A204.1 (cell line): ENCODE measurements around the gene PTPRCAP.

Experiments
- FAIRE-seq: peaks from 2 replicates; lab custom pipeline; 2012; peaks lifted over from hg19 to GRCh38; lab: Jason Lieb, UNC

Gene PTPRCAP

DNA sequence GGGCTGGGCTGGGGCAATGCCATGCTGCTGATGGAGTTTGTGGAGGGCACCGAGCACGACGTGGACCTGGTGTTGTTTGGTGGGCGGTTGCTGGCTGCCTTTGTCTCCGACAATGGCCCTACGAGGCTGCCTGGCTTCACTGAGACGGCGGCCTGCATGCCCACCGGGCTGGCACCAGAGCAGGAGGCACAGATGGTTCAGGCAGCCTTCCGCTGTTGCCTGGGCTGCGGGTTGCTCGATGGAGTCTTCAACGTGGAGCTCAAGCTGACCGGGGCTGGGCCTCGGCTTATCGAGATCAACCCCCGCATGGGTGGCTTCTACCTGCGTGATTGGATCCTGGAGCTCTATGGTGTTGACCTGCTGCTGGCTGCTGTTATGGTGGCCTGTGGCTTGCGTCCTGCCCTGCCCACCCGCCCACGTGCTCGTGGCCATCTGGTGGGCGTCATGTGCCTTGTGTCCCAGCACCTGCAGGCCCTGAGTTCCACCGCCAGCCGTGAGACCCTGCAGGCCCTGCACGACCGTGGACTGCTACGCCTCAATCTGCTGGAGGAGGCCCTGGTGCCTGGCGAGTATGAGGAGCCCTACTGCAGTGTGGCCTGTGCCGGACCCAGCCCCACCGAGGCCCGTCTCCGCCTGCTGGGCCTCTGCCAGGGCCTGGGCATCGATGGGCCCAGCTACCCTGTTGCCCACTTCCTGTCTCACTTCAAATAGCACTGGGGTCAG lies 13.4 kb downstream of the PTPRCAP start:
- FAIRE-seq: no peak

DNA sequence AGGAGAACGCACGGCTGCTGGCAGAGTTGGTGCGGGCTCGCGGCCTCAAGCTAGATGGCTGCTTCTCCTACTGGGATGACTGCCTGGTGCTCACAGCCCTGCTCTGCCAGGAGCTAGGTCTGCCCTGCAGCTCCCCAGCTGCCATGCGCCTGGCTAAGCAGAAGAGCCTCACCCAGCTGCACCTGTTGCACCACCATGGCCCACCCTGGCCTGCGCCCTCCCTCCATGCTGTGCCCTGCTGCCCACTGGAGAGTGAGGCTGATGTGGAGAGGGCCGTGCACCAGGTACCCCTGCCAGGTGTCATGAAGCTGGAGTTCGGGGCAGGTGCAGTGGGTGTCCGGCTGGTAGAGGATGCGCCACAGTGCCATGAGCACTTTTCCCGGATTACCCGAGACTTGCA lies 14.0 kb downstream of the PTPRCAP start:
- FAIRE-seq: no peak

DNA sequence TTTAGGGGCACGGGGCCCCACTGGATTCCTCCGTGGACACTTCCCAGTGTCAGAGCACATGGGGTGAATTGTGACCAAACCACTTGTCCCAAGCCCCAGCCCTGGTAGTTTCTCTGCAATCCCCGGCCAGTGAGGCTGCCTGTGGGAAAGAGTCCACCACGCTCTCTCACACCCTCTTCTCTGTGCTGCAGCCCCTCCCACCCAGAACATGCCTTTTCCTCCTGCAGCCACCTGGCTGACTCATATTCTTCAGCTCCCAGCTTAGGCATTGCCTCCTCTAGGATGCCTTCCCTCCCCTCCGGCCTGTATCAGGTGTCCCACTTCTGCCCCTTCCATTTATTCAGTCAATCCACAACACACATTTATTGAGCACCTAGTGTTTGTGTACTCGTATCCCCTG lies 14.6 kb downstream of the PTPRCAP start:
- no peak for FAIRE-seq

DNA sequence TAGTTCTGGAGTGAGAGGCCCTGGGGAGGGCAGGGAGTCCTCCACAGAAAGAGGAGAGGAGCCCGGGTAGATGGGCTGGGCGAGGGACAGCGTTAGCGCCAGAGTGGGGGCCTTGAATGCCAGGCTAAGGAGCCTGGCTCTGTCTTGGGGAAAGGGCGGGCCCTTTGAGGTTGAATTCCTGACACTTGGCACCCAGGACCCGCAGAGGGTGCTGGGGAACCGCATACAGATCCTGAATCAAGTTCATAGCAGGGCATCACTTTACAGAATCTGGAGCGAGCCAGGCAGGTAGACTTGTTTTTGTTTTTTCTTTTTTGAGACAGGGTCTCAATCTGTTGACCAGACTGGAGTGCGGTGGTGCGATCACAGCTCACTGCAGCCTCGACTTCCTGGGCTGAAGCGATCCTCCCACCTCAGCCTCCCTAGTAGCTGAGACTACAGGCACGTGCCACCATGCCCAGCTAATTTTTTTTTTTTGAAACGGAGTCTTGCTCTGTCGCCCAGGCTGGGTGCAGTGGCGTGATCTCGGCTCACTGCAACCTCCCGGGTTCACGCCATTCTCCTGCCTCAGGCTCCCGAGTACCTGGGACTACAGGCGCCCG lies 16.0 kb downstream of the PTPRCAP start:
- no peak for FAIRE-seq

DNA sequence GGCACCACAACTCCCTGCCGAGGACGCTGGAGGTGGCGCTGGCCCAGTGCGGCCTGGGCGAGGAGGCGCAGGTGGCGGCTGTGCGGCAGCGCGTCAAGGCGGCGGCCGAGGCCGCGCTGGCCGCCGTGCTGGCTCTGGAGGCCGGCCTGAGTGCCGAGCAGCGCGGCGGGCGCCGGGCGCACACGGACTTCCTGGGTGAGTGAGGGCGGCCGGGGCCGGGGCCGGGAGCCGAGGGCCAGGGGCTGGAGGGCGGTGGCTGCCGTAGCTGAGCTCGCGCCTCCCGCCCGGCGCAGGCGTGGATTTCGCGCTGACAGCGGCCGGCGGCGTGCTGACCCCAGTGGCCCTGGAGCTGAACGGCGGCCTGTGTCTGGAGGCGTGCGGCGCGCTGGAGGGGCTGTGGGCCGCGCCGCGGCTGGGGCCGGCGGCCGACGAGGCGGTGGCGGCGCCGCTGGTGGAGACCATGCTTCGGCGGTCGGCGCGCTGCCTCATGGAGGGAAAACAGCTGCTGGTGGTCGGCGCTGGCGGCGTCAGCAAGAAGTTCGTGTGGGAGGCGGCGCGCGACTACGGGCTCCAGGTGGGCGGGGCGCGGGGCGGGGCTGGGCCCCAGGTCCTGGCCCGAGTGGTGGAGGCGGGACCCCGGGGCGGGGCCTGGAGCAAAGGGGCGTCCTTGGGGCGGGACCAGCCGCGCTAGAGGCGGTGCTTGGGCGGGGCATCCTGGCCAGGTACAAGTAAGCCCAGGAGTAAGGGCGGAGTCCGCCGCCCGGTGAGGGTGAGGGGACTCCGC lies 16.6 kb downstream of the PTPRCAP start:
- FAIRE-seq: no peak

DNA sequence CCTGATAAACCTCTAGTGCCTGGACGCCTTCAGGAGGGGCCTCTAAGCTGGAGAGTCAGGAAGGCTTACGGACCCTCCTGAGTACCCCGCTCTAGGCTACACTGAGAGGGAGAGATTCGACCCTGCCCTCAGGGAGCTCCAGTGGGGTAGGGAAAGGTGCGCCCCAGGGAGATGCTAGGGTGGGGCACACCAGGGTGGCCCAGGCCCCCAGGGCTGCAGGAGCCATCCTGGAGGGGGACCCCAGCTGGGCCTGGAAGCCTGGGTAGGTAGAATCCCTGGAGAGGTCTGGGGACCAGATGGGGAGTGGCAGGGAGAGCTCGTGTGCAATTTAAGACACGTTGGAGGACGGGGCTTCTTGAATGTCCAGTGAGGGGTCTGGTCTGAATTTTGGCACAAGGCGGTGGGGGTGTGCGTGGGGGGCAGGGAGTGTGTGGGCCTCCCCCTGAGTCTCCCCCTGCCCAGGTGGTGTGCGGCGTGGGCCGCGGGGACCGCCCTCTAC lies 17.3 kb downstream of the PTPRCAP start:
- FAIRE-seq: no peak

DNA sequence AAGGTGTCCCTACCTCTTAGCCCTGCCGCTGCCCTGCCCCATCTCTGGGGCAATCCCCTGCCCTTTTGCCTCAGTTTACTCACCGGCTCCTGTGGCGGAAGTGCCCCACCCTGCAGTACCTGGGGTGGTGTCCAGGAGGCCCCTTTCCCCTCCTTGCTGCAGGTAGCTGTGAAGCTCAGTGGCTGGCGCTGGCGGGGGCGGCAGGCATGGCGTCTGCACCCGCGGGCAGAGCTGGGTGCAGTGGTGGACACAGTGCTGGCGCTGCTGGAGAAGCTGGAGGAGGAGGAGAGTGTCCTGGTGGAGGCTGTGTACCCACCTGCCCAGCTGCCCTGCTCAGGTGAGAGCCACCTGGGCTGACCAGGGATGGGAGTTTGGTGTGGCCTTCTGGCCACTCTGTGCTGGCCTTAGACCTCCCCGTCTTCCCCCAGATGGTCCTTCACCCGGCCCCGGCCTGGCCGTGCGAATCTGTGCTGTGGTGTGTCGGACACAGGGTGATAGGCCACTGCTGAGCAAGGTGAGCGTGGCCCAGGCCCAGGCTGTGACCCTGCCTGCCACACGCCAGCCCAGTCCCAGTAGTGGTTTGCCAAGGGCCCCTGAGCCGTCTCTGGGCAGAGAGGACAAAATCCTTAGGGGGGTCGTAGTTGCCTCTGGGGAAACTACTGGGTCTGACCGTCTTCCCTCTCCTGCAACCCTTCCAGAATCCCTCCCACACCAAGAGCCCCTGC lies 18.0 kb downstream of the PTPRCAP start:
- no peak for FAIRE-seq

DNA sequence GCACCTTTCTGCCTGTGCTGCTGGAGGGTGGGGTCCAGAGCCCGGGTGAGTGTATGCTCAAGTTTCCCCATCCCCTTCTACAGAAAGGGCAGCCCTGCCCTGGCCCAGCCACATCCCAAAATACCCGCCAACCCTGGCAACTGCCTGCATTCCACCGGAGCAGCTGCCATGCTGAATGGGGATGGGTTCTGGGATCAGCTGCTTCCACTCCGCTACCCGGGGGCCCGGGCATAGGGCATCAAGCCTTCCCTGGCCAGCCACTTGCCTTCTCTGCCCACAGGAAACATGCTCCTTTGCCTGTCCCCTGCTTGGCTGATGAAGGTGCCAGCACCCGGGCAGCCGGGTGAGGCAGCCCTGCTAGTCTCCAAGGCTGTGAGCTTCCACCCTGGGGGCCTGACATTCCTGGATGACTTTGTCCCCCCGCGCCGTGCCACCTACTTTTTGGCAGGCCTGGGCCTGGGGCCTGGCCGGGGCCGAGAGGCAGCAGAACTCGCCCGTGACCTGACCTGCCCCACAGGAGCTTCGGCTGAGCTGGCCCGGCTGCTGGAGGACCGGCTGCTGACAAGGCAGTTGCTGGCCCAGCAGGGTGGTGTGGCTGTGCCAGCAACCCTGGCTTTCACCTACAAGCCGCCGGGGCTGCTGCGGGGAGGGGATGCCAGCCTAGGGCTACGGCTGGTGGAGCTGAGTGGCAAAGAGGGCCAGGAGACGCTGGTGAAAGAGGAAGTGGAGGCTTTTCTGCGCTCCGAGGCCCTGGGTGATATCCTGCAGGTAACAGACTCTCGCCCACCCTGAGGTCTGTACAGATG lies 18.8 kb downstream of the PTPRCAP start:
- no peak for FAIRE-seq

DNA sequence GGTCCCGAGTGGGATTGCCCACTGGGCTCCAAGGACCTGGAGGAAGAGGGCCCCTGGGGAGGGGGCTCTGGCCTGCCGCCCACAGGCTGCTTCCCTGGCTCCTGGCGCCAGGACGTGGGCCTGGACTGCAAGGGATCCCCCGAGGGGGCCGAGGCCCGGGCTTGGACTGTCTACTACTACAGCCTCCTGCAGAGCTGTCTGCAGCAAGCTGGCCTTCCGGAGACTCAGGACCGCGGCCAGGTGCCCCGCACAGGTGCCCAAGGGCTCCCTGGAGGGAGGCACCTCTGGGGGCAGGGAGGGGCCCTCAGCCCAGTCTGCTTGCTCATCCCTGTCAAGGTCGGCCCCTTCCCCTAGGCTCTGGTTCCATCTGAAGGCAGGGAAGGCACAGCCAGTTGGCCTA lies 20.1 kb downstream of the PTPRCAP start:
- FAIRE-seq: no peak

DNA sequence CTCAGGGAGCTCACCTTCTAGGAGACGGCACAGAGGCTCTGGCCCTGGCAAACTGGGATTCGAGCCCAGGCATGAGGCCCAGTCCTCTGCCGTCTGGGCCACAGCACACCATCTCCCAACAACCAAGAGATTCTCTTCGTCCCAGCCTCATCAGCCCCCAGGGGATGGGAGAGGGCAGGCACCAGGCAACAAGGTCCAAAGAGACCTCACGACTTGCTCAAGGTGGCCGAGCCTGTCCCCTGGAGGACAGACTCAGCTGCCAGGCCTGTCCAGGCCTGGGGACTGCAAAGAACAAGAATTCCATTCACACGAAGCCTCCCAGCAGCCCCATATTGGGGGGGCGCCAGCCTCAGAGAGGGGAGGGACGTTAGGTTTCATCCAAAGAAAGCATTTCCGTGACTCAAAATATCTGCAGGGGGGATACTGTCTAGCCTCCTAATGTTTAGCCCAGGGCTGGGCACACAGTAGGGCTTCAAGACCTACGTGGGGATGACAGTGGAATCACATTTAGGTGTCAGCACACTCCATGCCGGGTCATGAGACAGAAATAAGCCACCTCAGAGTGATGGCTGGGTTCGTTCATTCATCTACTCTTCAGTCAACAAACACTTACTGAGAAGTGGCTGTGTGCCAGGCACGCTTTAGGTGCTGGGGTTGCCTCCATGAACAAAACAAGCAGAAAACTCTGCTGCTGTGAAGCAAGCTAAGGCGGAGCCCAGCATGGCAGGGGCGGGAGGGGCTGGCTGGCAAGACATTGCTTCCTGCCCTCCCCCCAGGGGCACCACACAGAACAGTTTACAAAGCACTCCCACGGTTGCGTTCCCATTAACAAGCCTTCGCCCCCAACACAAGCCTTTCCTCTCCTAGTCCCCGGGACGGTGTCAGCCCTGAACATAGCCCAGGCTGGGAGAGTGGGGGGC lies 20.8 kb downstream of the PTPRCAP start:
- FAIRE-seq: no peak

DNA sequence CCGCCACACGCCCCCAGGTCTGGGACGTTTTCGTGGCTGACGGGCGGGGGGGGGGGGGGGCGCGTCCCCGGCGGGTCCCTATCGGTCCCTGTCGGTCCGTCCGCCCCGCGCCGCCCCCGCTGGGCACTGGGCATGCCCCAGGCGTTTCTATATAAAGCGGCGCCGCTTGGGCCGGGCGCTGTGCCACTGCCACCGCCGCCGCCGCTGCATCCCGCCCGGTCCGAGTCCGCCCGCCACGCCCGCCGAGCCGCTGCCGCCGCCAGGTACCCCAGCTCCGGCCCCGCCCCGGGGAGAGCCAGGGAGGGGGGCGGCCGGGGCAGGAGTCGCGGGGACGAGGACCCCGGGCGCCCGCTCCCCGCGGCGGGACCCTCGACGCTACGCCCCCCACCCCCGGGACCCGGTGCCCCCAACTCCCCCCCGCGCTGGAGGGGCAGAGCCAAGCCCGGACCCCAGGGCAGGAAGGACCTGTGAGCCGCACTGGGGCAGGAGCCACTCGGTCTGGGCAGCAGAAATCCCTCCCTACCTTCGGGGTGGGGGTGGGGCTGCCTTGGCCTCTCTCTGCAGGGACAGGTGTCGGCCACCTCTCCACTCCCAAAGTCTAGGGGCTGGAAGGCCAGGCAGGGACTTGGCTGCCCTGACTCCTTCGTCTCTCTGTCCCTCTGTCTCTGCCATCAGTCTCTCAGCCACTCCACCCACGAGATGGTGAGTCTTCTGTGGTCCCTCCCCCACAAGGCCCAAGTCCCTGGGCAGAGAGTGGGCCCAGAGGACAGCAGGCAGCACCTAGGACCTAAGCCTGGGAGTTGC lies 21.8 kb downstream of the PTPRCAP start, which contains the start of gene CARNS1:
CARNS1 (plus strand) TSS at position 178 of the 804 bp plus-strand sequence; CDS start at position 700, 522 bp downstream.
- no peak for FAIRE-seq

DNA sequence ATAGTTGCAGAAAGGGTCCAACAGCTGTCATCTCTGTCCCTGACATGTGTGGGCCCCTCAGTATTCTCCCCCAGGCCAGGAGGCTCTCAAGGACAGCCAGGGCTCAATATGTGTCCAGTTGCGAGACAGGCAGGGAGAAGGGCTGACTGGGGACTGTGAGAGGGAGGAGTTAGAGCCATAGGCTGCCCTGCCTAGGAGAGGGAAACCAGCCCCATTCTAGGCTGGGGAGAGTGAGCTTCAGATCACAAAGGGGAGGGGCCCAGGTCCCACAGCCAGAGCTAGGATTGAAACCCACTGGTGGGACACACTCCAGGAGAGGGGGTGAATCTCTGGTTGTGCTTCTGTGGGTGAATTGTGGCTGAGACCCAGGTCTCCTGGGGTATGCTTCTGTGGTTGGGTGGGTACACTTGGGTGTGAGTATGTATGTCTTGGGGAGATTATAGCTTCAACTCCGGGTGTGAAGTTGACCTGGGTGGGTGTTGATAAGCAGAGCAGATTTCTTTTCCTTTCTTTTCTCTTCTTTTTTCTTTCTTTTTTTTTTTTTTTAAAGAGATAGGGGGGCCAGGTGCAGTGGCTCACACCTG lies 24.1 kb downstream of the PTPRCAP start:
- FAIRE-seq: no peak

DNA sequence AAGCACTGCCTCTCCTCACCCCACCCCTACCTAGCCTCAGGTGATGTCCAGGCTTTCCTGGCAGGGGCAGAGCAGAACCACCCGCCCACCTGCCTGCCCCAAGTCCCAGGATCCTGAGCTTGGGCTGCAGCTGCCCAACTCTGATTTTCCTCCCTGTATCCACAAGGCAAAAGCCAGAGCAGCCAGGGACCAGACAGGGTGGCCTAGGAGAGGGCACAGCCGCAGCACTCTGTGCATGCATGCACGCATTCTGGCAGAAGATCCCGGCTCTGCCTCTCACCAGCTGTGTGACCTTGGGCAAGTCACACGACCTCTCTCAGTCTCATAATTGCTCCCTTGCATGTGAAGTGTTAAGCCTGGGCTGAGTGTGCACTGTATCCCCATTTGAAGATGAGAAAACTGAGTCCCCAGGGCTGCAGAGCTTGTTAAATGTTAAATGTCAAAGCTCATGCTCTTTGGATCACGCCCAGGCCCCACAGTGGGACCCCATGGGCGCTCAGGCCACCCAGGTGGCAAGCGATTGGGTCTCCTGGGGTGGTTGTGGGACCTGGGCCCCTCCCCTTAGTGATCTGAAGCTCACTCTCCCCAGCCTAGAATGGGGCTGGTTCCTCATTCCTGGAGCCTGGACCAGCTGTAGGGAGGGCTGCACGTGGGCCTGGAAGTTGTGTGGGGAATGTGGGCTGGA lies 24.8 kb downstream of the PTPRCAP start:
- FAIRE-seq: no peak

DNA sequence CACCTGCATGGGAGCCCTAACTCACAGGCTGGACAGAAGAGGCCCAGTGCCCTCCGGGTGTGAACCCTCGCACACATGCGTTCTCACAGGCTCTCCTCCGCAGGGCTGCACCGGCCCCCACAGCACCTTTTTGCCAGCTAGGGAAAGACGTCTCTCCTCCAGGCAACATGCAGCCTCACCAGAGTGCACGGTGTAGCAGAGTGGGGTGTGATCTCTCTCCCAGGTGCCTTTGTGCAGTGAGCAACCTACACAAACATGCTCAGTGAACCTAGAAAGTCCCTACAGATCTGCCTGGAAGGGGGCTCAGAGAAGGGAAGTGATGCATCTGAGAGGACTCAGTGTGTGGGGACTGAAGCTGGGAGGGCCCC lies 25.7 kb downstream of the PTPRCAP start:
- no peak for FAIRE-seq

DNA sequence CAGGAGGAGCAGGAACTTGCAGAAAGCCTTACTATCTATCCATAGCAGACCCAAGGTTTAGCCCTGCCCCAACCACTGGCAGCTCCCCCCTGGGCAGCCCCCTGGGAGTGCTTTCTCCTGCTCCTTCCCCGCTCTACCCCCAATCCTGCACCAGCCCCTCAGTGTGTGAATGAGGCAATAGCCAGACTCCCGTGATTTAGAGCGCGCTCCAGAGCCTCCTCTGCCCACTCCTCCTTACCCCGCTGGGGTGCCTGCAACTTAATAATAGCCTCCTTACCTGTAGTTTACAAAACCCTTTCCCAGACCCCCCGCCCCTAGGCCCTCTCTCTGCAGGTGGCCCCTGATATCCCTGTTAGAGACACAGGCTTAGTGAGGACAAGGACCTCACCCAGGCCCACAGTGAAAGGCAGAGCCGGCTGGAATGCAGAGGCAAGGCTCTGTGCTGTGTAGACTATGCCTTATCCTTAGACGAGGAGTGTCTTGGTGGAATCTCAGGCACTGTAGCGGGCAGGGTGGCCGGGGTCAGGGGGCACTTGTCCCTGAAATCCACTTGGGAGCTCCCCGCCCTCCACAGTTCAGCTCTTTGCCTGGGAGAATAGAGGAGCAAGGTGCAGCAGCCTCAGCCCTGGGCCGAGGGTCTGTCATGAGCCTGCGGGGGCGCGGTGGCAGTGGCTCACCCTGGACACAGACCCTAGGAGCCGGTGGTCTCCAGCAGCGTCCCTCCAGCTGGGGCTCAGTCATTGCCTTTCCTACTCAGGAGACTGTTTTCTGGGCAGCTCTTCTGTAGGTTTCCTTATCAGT lies 26.3 kb downstream of the PTPRCAP start:
- no peak for FAIRE-seq

DNA sequence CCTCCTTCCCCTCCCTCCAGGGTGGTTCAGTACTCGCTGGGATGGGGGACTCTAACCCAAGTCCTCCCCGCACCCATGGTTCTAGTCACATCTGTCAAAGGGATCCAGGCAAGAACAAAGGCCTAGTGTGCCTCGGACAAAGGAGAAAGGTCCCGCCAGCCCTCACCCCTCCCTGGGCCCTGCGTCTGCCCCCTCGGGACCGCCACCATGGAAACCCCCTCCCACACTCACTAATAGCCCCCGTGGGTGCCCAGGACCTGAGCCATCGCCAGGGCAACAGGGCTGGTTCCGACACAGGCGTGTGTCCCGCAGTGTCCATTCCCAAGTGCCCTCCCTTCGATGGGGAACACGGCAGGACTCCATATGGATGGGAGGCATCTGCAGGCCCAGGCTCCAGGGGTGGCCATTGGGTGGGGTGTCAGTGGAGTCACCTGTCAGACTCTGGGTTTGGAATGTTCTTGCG lies 27.1 kb downstream of the PTPRCAP start:
- no peak for FAIRE-seq

DNA sequence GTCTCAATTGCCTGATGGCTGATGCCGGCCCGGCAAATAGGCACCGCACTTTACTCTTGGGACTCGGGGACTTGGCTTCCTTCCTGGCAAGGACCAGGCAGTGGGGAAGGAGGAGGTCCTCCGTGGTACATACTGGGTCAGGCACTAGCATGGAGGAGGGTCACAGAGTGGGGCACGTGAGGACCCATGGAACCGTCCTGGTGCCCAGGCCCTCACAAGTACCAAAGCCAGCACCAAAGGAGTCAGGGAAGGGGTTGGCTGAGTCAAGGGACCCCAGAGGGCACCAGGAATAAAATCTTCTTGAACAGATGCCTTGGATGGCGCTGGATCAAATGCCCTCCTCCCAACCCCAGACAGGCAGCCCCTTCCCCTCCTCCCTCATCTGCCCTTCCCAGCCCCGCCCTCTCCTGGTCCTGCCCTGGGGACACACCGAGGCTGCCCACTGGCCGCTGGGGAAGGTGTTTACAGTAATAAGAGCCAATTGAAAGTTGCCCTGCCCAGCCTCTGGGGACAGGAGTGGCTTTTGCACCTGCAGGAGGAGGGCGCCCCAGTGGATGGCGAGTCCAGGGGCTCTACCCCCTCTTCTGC lies 27.6 kb downstream of the PTPRCAP start:
- no peak for FAIRE-seq
